Activated CD4-positive, CD25-positive, alpha-beta regulatory T cell treated with anti-CD3 and anti-CD28 coated beads, Interleukin-2, amount 50 U/mL, for 24 hours (primary cell): Measurements from ENCODE around the gene COL6A3.

Experiments
- ATAC-seq, 2 donors: fragments of 150-1000 bp; cut with Tn5 transposase; one replicate each; pipeline ENCODE4 v1.10.0; 2021; ENCODE audit warnings: mild to moderate bottlenecking in 1 of 2, moderate library complexity in 1 of 2

The COL6A3 gene, protein sequence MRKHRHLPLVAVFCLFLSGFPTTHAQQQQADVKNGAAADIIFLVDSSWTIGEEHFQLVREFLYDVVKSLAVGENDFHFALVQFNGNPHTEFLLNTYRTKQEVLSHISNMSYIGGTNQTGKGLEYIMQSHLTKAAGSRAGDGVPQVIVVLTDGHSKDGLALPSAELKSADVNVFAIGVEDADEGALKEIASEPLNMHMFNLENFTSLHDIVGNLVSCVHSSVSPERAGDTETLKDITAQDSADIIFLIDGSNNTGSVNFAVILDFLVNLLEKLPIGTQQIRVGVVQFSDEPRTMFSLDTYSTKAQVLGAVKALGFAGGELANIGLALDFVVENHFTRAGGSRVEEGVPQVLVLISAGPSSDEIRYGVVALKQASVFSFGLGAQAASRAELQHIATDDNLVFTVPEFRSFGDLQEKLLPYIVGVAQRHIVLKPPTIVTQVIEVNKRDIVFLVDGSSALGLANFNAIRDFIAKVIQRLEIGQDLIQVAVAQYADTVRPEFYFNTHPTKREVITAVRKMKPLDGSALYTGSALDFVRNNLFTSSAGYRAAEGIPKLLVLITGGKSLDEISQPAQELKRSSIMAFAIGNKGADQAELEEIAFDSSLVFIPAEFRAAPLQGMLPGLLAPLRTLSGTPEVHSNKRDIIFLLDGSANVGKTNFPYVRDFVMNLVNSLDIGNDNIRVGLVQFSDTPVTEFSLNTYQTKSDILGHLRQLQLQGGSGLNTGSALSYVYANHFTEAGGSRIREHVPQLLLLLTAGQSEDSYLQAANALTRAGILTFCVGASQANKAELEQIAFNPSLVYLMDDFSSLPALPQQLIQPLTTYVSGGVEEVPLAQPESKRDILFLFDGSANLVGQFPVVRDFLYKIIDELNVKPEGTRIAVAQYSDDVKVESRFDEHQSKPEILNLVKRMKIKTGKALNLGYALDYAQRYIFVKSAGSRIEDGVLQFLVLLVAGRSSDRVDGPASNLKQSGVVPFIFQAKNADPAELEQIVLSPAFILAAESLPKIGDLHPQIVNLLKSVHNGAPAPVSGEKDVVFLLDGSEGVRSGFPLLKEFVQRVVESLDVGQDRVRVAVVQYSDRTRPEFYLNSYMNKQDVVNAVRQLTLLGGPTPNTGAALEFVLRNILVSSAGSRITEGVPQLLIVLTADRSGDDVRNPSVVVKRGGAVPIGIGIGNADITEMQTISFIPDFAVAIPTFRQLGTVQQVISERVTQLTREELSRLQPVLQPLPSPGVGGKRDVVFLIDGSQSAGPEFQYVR (N-terminal part only)

DNA sequence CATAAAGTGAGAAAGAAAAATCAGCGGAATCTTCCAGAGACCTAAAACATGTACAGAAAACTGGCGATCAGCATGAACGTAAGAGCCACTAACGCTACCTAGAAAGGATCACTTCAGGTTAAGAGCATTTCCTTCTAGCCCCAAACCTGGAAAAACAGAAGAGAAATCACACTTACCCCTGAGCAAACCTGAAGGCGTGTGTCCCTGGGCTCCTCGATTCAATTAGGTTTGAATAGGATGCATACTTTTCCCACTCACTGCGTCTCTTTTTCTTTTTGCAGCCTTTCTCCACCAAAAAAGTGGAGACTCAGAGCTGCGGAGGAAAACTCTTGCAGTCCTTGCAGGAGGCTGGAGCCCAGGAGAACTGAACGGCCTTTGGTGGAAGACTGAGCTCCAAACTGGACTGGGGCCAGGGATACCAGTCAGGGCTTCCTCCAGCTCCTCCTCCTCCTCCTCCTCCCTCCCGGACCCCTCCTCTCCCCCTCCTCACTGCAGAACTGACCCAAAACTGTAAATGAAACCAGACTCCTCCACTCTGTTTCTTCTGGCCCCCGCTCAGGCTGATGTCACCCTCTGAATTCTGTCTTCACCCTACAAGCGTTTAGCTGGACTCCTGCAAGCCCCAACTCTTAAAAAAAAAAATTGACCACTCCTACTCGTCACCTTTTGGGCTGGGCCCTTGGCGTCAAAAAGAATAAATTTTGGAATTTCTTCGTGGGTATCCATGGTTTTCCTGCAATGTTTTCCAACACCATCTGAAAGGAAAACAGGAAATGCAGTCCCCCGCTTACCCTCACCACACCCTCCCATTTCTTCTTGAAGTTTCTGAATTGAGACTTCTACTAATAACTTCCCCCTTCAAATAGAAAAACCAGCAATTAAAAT, at the start of gene COL6A3:
TSS of gene COL6A3 (minus strand) at position 388 of the 885 bp plus-strand sequence. CDS start 17,347 bp downstream, outside the sequence.
- ATAC-seq = no peak

DNA sequence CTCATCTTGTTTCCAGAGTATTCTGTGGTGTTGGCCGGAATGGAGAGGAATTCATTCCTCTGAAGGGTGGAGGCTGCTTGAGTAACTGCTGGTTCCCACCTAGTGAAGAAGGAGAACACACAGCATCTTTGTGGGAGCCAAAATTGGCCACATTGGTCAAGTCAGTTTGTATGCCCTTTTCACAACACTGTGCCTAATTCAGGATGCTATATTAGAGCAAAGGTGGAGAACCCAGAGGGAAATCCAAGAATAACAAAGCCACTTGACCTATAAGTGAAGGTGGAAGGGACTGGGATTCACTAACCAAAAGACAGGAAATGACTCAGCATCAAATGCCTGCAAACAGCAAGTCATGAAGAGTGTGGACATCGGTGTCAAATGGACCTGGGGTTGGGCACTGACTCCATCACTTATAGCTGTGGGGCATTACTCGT, 45.8 kb upstream of the COL6A3 start:
- ATAC-seq = no peak

DNA sequence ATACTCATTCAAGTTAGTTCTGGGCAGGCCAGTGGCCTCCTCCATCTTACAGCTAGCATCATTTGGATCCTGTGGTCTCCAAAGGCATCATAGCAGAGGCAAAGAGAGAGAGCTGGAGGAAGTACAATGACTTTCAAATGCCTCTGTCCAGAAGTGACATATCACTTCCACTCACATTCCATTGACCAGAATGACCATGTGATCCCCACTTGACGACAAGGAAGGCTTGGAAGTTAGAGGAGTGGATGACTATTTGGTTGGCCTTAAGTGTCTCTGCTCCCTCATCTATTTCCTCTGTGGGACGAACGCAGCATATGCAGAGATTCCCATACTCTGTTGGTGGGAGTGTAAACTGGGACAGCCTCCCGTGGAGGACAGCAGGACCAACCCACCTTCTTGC, 45.3 kb upstream of the COL6A3 start:
- ATAC-seq = no peak

DNA sequence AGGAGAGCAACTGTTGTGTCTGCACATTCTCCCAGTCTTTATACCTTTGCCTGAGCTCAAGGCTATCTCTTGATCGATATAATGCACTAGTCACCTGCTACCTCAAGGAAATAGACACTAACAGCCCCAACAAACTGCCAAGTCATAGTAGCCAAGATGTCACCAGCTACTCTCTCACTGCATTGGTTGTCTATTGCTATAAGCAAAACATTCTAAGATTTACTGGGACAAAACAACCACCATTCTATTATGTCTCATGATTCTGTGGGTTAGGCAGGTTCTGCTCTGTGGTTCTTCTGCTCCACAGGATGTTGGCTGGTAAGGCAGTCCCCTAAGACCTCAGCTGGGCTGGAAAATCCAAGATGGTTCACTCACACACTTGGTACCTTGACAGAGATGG, 44.6 kb upstream of the COL6A3 start:
- ATAC-seq = peak; percentile 74 to 77

DNA sequence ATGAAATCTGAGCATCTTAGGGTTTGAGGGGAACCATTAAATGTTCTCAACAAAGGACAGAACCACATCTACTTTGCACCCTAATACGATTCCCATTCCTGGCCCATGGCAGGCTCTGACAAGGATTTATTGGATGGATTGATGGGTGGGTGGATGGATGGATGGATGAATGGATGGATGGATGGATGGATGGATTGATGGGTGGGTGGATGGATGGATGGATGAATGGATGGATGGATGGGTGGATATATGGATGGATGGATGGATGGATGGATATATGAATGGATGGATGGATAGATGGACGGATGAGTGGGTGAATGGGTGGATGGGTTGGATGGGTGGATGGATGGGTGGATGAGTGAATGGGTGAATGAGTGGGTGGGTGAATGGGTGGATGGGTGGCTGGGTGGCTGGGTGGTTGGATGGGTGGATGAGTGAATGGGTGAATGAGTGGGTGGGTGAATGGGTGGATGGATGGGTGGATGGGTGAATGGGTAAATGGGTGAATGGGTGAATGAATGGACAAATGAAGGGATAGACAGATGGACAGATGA, 43.5 kb upstream of the COL6A3 start:
- no peak for ATAC-seq

DNA sequence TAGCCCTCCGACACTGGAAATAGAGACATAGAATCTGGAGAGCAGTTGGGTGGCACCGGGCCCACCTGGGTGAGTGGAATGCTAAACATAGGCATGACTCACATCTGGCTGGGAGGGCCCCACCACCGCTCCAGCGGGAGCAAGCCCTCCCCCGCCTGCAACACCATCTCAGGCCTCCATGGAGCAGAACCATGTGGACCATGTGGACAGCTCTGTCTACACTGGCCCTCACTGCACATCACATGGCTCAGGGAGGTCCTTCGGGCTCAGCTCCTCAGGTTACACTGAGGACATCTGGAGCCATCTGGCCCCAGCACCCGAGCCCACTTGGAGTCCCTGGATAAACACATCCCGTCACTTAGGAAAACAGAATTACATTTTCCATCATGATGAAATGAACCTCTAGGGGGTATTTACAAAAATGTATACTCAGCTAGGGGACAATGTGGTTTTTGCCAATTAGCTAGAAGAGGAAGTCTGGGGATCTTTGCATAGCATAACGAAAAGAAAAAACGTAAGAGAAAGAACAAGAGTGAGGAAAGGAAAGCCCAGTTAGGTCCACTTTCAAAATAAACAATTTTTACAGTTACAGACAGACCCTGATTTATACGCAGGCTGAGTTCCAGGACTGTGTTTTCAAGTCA, 42.4 kb upstream of the COL6A3 start:
- ATAC-seq = no peak

DNA sequence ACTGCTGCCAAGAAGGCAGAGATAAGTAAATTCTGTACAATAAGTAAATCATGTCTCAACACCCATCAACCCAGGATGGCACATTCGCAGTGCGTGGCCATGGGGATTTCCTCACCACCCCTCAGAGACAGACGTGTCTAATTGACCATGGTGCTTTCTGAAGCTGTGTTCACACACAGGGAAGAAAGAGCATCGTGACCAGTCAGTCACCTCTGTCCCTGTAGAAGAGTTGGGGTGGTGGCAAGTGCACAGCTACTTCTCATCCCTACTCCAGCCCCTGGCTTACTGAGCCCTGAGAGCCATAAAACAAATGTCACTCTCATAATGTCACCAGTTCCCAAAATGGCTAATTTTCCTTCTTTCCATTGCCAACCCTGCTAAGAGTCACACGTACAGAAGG, 41.8 kb upstream of the COL6A3 start:
- ATAC-seq = no peak

DNA sequence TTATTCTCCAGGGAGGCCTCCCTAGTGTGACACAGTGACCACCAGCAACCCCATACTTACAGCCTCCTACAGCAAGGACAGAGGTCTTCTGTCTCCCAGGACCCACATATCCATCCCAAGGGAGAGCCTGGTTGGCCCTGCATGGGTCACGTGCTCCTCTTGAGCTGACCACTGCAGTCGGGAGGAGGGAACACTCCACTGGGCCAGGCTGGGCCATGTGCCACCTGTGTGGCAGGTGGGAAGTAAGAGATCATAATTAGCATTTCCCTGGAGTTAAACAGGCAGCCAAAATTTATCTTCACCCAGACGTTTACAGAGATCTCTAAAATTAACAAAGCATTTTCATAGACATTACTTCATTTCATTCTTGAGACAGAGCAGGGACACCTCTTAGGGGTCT, 39.7 kb upstream of the COL6A3 start:
- no peak for ATAC-seq

DNA sequence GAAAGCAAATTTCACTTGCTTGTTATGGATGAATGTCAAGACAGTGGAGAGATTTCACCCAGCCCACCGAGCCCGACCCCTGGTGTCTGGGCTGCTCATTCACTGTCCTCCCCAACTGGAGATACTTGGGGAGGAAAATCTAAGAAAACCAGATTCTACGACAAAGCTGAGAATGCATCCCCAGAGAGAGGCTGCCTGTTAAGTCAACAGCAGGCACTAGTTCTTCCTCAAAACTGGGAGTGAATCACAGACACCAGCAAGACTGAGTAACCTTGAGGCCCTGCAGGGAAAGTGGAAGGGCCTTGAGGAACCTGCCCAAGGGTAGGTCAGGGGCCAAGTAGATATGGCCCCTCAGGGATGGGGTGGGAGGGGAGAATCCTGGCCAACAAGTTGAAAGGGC, 38.9 kb upstream of the COL6A3 start:
- ATAC-seq = no peak

DNA sequence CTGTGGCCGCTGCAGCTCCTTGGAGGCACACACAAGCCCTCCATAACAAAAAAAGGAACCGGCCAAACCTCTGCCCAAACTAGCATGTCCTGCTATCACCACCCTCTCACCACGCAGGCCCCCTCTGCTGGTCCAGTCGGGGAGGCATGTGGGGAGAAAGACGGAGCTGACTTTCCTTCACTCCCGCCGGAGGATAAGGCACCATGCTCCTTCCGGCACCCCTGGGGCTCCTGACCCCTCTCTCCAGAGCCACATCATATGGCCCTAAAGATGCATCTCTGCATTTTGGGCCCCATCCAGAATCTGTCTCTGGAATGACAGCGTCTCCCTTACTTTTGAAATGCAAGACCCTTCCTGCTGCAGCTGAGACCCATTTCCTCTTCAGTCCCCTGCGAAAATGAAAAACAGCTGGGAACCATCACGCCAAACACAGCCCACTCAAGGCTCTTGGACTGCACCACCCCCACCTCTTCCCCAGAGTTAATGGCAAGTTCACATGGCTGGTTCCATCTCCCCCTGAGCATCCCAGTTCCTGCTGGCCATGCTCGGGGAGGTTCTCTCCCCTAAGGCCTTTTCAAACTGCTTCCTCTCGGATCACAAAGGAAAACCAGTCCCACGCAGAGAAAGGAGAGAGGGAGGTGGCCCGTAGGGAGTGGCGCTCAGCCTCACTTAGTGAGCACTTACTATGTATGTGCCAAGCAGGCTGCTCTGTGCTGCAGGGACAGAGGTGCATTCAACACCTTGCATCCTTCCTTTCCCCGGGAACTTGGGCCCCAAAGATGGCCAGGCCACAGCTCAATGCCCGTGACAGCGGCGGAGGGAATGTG, 37.9 kb upstream of the COL6A3 start:
- ATAC-seq = no peak

DNA sequence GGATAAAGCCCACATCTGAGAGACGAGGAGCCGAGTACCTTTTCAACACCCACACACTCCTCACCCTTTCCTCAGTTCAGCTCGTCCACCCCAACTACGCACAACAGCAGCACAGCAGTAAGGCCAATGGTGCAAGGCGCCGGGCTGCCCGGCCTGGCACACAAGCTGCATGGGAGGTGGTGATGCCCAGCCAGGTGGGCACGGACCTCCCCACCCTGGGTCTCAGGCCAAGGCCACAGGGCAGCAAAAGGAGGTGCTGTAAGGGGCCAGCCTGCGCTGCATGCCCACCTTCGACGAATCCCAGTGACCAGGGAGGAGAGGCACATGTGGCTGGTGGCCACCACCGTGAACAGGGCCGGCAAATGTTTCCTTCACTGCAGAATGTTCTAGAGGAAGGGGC, 36.6 kb upstream of the COL6A3 start:
- no peak for ATAC-seq

DNA sequence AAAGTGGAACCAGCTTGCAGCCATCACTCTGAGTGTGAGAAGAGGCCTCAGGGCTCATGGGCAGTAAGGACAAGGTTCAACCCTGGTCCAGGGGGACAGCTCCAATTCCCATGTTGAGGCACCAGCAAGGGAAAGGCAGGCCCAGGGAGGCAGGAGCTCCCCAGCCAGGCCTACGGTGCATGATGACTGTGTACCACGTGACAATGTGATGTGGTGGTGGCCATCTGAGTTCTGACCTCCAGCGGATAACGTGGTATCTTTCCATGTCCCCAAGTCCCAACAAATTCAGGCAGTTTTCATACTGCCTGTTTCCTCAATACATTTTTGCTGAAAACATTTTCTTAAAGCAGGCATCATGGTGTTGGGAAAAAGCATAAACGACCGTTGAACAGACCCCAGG, 36.1 kb upstream of the COL6A3 start:
- ATAC-seq = no peak

DNA sequence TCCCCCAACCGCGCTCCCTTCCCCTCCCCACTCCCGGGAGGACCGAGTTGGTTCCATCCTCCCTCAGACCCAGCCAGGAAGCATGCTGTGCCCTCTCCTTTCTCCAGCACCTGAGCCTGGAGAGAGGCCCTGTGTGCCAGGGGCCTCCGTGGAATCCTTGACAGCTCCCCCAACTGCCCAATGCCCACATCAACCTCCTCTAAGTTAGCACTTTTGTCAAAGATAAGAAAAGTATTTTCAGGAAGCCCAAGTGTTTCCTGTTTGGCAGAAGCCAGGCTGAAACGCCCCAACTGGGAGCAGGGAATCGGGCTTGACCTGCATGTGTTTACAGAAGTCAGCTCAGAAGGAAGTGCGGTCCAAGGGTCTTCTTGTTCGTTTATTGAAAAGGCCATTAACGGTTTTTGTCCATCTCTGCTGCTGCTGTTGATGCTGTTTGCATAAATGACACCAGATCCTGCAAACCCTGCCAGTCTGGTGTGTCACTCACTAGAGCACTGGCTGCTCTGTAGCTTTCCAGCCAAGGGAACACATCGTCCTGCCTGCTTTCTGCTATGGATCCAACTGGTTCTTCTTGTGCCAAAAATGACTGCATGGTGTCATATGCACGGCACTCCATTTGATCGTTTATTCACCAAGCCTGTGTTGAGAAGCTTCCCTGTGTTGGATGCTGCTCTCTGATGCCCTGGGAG, 35.4 kb upstream of the COL6A3 start:
- no peak for ATAC-seq

DNA sequence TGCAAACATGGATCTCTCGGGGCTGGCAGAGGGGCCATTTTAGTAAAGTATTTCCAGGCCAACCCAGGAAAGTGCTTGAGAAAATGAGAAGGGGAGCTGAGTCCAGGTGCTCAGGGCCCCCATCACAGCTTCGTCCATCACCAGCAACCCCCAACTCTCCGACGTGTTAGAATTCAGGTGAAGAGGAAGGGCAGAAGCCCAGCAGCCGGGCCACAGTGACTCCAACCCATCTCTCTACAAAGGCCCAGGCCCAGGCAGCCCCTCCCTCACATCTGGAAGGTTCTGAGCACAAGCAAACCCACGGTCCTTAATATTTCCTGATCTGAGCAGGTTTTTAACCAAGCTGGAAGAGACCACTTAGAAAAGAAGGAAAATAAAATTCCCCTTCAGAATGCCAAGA, 34.7 kb upstream of the COL6A3 start:
- no peak for ATAC-seq

DNA sequence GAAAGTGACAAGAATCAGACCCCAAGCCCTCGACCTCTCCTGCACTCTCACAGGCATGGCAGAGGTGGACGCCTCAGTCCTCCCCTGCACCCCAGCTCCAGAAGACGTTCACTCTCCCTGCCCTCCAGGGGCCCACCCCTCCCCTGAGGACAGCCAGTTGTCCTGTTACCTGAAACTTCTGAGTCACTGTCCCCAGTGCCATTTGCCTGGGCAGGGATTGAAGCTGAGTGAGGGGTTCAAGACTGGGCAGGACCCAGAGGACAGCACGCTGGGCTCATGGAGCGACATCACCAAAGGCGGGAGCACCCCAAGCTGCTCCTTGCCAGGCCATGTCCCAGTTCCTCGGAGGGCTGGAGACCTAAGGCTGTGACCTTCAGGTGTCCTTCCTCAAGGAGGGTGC, 34.2 kb upstream of the COL6A3 start:
- ATAC-seq = no peak

DNA sequence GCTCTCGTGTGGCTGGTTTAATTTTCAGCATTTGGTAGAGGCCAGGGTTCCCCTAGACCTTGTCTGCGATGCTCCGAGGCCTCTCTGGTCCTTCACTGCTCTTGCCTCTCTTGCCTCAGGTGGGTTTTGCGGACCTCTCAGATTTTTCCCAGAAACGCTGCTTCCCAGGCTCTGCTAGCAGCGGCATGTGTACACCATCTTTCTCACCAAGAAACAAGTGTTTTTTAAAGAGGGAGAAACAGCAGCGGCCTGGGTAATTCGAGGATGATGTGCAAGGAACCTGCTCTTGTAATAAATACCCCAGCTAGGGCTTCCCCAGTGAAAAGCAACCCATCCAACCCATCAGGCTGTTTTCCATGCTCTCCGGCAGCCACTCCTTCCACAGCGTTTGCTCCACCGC, 33.5 kb upstream of the COL6A3 start:
- no peak for ATAC-seq

DNA sequence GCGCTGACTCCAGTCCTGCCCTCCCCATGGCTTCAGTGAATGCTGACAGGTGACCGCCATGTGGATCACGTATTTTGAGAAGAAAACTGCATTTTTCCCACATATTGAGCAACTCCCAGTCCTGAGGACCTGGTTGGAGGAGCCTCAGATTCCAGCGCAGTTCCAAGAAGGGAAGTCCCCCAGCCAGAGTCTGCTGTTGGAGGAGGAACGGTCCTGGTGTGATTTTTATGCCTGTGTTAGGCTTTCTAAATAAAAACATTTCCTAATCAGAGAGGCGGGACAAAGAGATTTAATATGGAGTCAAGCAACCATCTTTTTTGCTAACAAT, 32.3 kb upstream of the COL6A3 start:
- ATAC-seq = no peak

DNA sequence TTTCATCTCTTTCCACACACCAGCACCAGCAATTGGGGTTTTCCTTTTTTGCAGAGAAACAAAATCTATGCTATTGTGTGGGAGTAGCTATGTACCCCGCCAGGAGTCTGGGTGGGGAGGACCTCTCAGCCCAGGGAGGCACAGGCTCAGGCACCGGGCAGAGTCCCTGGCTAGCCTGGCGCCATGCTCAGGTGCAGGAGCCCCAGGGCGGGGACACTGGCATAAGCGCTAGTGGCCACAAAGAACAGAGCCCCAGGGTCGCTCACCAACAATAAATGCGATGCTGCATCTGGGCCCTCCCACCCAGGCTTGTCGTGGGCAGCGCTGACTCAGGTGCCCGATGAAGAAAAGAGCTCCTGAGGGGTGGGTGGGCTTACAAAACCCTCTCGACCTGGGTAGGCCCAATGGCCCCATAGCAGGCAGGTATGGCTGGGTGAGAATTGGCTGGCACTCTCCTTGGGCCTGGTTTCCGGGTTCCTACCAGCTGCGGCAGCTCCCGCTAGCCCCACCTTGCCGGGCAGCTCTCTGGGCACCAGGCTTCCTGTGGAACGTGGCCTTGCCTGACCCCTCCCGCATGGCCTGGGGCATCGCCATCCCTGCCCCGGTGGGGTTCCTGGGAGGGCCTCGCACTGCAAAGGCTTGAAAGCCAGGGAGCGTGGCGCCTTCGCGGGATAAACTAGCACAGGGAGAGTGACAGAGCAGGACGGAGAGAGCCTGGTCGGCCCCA, 31.8 kb upstream of the COL6A3 start:
- no peak for ATAC-seq

DNA sequence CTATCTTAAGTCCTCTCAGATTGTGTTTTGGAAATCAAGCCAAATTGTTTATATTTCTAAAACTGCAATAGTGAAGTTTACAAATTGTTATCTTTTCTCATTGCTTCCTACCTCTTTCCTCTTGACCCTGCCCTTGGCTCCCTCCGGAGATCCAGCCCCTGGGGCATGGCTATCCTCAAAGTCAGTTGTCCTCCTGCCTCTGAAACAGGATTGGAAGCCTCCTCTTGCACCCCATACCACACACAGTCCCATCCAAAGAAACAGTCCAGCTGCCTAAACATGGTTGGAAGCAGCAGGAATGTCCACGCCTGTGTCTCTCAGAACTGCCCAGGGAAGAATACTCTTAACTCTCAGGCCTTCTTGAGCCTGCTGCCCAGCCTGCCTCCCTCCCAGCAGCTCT, 30.1 kb upstream of the COL6A3 start:
- no peak for ATAC-seq
